T-helper 2 cell treated with Interferon-gamma antibody and Interleukin-4, amounts not matched to agents 100 ng/mL and 5 ng/mL, for 36 hours (primary cell): ENCODE measurements around the gene MFSD1. TPM values are rescaled to one million over a fixed set of nuclear protein-coding genes. Genes with fewer than 3 reads are reported as not detected.

Experiments
- intact Hi-C: fragments of 100-400 bp; cut with micrococcal nuclease; formaldehyde crosslinking; loops from one replicate; pipeline ENCODE4 v1.15.1; 2023
- total RNA-seq: library from RNA; stranded (reverse); gene quantifications from 2 replicates; pipeline ENCODE4 v1.2.3, GENCODE V29; 2022

Gene MFSD1
- total RNA-seq, 1 donor from 2014 or later: 32.5 TPM

DNA sequence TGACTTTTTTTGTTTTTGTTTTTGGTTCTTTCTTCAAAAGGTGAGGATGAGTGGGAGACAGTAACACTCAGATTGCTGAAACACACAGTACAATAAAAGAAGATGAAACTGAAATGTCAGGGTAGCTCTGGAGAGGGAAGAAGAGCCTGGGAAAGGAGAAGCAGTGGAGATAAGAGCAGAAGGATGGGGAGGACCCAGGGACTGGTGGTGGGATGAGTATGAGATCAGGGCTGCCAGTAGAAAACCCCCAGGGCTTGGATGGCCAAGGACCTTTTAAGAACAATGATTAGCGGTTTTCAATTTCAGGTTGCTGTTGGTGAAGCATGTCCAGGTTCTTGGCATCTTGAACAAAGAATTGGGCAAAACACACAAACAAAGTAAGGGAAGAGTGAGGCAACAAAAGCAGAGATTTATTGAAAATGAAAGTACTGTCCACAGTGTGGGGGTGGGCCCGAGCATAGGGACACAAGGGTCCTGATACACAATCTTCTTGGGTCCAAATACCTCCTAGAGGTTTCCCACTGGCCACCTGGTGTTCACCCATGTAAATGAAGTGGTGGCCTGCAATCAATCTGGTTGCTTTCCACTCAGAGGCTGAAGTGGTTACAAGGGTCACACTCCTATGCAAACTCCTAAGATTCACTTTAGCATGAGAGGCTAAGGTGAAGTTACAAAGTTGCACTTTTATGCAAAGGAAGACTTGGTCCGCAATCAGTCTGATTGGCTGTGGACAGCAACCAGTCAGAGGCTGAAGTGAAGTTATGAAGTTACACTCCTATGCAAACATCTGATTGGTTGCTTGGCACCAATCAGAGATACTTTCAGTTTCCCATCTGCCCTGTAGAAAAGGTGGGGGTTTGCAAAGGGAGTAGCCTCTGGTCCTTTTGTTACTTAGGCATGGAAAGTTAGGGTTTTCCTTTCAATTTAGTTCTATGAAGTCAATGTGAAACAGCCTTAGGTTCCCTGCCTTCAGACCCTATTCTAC is 26.1 kb upstream of the MFSD1 start:
- intact Hi-C loops: no loop called here

DNA sequence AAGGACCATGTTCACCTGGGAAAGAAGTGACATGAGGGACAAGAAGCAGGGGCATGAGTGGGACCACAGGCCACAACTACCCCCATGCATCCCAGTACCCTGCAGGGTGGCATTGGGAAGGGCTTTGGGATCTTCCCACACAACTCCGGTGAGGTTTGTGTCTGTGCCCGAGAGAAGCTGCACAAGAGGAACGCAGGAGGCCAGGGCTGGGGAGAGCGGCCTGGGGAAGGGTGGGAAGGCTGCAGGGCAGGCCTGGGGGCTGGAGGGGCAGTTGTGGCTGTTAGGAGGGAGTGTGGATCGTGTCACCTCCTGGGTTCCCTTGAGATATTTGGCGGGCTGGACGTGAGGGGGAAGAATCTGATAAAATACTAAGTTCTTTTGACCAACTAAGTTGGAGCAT is 25.3 kb upstream of the MFSD1 start:
- intact Hi-C loops: no loop called here

DNA sequence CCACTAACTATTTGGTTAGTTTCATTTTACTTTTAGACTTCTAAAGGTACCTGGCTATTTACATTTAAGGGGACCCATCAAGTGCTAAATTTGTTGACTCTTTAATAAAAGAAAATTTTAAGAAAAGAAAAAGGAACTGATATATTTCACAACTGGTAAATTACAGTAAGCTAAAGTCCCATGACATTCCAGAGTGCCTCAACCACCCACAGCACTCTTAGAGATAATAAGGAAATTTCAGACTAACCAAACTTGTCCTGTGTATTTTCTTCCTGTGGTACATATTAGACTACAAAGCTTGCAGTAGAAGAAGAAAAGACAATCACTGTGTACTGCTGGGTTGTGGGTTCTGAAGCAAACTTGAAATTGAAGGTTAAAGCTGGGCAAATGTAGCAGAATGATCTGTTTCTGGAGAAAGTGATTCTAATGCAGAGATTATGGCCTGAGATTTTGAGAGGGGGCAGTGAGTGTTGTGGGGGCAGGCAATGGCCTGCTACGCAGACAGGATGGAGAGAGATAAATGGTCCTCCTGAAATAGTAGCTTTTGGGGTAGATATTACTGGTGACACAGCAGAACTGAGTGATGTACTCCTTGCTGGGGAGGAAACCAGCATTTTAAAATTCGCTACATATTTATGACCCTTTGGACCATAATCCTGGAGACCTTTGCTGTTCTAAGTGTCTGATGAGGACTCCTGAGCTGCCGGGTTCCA is 24.5 kb upstream of the MFSD1 start:
- intact Hi-C loops: no loop called here

DNA sequence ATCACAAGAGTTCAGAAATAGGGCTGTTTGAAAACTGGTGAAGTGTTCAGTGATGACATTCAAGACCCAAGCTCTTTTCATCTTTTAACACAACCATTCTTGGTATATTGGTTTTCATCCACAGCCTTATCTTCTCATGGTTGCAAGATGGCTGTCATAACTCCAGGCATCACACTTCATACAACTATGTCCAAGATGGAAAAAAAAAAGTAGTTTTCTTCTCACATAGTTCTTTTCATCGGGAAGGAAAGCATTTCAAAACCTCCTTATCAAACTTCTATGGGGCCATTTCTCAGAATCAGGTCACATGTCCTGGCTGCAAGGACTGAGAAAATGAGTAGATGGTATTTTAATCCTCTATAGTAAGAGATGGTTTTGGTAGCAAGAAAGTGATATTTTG is 21.1 kb upstream of the MFSD1 start:
- intact Hi-C loops: loop anchor here (10.0 kb wide), 1 partner anchor 1166 kb away; no protein-coding TSS in a partner anchor

DNA sequence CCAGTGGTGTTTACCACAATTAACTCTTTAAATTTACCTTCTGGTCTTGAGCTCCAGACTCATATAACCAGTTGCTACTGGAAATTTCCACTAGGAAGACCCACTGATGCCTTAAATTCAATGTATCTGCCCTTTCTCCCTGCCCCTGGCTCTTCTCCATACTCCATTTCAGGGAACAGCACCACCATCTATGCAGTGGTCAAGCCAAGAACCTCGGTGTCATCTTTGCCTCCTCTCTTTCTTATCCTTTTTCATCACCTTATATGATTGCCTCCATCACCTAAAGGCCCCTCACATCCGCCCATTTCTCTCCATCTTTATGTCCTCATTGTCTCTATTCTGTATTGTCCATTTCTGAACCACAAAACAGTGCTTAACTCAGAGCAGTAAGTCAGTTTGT is 20.7 kb upstream of the MFSD1 start:
- intact Hi-C loops: loop anchor here (10.0 kb wide), 1 partner anchor 1166 kb away; no protein-coding TSS in a partner anchor

DNA sequence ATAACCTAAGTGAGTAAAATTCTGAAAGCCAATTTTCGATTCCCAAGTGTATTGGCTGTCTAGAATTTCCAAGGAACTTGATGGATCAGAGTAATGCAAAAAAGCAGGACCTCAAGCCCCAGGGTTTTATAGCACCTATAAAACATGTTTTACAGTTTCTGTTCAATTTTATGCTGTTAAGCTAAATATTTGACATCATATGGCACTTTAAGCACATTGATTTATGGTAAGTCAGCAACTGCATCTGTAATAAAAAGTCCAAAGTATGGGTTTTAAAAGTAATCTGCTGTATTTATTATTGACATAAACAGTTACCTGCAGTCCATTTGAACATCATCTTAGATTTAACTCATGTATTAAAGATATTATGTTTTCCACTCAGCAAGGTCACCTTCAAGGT is 20.0 kb upstream of the MFSD1 start:
- intact Hi-C loops: loop anchor here (10.0 kb wide), 1 partner anchor 1167 kb away; no protein-coding TSS in a partner anchor

DNA sequence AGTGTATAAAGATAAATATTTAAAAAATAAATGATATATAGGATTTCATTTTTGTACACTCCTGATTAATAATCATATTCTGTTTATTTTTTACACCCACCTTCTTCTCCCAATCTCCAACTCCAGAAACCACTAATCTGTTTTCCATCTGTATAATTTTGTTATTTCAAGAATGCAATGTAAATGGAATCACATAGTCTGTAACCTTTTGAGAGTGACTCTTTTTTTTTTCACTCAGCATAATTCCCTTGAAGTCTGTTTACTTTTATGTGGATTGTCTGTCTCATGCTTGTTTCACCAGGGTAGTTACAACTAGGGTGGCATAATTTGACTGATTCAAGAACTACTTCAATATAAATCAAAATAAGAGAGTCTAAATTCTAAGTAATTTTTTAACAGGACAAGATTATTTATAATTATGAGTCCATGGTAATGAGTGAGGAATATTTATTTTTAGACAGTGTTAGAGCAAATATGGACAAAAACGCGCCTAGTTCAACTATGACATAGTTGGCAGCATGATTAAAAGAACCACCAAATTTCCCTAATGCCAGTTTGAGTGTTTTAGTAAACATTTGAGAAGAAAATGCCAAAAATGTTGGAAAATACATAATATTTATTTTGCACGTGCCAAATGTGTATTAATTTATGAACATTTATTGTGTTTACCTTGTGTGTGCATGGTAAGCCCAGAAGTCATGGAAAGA is 19.4 kb upstream of the MFSD1 start:
- intact Hi-C loops: loop anchor here (10.0 kb wide), 1 partner anchor 1168 kb away; no protein-coding TSS in a partner anchor

DNA sequence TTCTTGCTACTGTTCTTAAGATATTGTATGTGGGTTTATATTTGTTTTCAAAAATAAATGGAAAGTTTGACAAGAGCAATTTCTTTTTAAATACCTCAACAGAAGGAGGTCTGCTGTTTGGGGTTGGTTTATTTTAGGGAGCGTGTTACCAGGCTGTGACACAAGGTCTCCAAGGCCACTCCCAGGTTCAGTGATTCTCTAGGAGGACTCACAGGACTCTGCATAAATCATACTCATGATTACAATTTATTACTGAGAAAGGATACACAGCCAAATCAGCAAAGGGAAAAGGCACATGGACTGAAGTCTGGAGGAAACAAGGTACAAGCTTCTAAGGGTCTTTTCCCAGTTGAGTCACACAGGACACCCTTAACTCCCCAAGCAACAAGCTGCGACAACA is 18.8 kb upstream of the MFSD1 start:
- intact Hi-C loops: loop anchor here (10.0 kb wide), 1 partner anchor 1168 kb away; no protein-coding TSS in a partner anchor

DNA sequence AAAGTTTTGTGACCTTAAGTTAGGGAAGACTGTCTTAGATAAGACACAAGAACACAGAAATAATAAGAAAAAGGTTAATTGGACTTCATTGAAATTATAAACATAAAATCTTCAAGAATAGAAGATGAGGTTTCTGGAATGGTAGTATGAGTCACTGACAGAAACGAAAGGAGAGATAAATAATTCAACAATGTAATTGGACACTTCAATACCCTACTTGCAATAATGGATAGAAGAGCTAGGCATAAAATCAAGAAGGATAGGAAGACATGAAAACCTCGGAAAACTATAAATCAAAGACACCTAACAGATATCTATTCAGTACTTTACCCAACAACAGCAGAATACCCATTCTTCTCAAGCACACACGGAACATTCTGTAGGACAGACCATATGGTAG is 15.9 kb upstream of the MFSD1 start:
- intact Hi-C loops: loop anchor here (10.0 kb wide), 1 partner anchor 1171 kb away; no protein-coding TSS in a partner anchor

DNA sequence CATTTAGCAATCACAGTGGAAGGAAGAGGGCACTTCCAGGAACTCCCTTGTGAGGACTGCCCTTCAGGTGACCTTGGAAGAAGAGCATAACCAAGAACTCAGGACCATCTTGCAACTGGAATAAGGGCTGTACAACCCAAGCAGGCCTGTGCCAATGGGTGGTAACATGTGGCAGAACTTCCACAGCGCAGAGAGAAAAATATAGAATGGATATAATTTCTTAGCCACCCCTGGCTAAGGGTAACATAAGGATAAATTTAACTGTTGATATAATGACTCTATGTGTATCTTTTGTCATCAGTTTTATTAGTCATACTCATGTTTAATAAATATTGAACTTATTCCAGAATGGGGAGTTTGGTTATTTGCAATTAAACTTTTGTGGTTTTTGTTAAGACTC is 13.4 kb upstream of the MFSD1 start:
- intact Hi-C loops: loop anchor here (10.0 kb wide), 1 partner anchor 1174 kb away; no protein-coding TSS in a partner anchor

DNA sequence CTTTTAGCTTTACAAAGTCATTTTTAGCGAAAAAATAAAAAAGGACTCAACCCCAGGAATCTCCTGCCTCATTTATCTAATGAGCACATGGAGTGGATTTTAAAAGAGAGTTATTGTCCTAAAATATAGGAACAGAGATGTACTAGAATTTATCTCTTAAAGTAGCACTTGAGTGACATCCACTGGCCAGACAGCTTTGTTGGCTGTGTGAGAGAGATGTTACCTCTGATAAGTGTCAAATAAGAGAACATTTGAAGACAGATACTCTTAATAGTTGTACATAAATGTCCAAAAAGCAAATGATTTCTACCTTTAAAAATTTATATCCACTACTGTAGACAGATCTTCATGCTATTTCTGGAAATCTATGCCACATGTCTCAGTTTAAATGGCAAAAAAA is 12.3 kb upstream of the MFSD1 start:
- intact Hi-C loops: loop anchor here (10.0 kb wide), 1 partner anchor 1175 kb away; no protein-coding TSS in a partner anchor

DNA sequence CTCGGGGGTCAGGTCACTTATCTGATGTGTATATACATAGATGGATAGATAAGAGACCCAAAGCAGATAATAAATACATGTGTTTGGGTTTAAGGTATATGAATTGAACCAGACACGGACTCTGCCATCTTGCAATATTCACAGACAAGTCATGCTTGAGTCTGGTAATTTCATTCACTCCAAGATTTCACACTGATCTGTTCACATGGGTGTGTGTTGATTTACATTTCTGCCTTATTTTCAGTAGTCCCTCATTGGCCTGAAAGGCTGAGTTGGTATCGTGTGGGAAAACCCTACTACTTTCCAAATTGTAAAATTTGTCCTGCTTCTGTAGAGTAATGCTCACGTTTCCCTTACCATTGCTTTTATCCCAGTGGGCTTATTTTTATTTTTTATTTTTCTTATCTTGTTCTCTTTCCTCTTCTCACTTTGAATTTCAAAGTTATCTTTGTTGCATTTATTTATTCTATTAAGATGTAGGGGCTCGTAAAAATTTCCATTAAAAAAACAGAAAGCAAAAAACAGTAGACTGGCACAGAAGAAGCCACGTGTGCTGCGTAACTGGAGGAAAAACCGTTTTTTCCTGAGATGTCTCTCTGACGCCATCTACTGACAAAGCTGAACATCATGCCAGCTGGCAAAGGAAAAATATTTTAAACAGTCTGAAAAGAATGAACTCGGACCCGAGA is 10.8 kb upstream of the MFSD1 start:
- intact Hi-C loops: loop anchor here (1.0 to 10.0 kb wide), 4 partner anchors 64 to 926 kb away; no protein-coding TSS in a partner anchor

DNA sequence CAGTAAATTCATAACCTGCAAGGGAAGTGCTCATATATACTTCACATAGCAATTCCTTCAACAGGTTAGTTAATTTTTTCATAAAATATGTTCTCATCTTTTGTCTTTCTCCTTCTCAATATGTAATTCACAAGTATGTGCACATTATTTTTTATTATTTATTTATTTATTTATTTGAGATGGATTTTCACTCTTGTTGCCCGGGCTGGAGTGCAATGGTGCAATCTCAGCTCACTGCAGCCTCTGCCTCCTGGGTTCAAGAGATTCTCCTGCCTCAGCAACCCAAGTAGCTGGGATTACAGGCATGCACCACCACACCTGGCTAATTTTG is 10.3 kb upstream of the MFSD1 start:
- intact Hi-C loops: loop anchor here (1.0 to 10.0 kb wide), 4 partner anchors 64 to 927 kb away; no protein-coding TSS in a partner anchor

DNA sequence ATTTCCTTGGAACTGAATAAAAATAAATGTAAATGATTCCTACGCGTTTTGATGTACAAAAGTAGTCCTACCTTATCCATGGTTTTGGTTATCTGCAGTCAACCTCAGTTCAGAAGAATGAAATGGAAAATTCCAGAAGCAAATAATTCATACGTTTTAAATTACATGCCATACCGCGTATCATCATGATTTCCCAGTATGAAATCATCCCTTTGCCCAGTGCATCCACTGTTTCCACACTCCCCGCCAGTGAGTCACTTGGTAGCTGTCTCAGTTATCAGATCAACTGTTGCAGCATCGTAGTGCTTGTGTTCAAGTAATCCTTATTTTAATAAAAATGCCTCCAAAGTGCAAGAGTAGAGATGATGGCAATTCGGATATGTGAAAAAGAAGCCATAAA is 9.1 kb upstream of the MFSD1 start:
- intact Hi-C loops: loop anchor here (10.0 kb wide), 1 partner anchor 928 kb away; no protein-coding TSS in a partner anchor

DNA sequence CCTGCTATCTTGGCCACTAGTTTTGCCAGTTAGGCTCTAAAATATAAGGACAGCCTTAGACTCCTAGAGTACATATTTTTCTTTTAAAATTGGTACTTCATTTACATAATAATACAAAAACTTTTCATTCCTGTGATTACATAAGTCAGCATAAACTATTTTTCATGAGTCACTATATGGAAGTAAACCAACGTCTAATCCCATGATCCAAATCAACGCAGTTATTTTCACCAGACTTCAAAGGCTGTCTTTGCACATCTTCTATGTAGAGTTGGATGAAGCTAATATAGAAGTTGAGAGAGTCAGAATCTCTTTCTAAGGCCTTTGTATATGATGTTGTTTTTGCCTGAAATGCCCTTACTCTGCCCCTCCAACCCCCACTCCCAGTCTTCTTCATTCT is 7.6 kb upstream of the MFSD1 start:
- intact Hi-C loops: loop anchor here (10.0 kb wide), 1 partner anchor 929 kb away; no protein-coding TSS in a partner anchor

DNA sequence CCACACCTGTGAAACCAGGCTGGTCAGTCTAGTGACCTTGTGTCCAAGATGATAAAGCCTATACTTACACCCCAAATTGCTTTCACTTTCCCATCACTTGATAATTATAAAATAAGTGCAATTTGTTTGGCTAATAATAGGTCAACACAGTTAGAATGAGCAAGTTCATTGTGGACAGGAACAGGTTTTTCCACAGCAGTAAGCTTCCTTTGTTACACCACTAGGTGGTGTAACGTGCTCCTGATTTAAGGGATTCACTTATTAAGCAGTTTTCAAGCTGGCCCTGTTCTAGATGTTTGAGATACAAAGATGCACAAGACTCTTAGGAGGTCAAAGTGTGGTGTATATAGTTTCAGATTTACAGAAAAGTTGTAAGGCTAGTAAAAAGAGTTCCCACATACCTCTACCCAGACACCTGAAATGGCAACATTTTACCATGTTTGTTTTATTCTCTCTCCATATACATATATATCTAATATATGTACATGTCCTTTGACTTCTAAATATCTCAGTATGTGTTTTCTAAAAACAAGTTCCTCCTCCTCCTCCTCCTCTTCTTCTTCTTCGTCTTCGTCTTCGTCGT is 6.8 kb upstream of the MFSD1 start:
- intact Hi-C loops: loop anchor here (1.0 to 10.0 kb wide), 2 partner anchors 465 to 930 kb away; no protein-coding TSS in a partner anchor

DNA sequence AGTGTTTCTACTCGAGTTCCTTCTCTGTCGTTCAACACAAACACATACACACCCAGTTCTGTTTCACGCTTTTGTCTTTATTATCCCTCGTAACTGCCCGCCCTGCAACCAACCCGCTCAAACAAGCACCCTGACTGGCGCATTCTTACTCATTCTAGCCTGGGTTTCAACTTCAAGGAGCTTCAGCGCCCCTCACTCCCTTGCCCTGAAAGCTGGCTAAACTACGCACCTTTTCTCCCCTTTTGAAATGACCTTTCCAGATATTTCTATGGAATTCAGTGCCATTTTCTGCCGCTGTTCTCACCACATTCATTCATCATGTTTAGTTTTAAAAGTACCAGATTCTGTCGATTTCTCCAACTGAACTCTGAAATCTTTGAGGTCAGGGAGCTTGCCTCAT is 653 bp upstream of the MFSD1 start:
- intact Hi-C loops: loop anchor here (1.0 to 5.0 kb wide), 4 partner anchors 129 to 1644 kb away; partner anchors contain the start of genes GFM1, LXN and MLF1

DNA sequence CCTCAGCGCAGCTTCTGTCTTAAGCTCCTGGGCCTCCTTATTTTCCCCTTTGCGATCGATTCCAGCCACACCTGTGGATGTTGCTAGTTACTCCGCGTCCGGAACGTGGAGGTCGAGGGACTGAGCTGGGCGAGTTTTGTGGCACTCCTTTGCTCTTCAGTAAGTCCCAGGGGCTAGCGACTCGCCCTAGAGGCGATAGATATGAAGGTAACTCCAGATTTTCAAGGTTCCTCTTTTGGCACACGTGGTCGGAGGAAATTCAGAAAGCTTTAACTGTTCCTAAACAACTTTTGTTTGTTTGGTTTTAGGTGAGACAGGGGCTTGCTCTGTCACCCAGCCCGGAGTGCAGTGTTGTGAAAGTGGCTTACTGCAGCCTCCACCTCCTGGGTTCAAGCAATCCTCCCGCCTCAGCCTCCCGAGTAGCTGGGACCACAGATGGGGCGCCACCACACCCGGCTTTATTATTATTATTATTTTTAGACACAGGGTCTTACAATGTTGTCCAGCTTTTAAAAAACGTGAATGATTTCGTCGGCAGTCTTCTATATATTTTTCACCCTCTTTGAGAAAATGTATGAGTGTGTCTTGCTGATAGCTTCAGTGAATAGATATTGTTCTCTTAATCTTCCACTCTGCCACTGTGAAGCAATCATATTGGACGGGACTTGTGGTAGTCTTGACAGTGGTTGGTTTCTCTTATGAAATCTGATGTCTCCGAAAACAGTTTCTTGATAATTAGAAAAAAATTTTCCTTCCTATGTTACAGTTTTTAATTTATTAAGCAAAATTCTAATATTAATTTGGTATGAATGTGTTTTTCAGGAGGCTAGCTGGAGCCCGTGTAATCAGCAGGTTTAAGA is 785 bp downstream of the MFSD1 start:
- intact Hi-C loops: loop anchor here (1.0 to 5.0 kb wide), 3 partner anchors 160 to 1645 kb away; partner anchors contain the start of gene GFM1

DNA sequence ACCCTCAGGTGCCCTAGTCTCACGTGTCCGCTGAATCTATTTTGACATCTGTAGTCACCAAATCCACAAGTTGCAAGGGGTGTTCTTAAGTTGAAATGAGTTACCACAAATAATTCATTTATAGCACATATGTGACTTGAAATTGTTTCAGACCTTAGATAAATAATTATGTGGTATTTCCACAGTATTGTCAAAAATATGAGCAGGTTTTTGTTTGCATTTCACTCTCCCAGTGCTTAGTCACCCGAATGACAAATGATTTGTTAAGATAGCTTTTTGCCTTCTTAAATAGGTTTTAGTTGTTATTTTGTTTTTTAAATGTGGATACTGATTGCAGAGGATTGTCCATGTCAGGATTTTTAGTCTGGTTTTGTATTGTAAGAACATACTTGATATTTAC is 2.6 kb downstream of the MFSD1 start:
- intact Hi-C loops: loop anchor here (5.0 kb wide), 2 partner anchors 162 to 1647 kb away; partner anchors contain the start of gene GFM1
